Small intestine (tissue), 7 donors: ENCODE results near the gene GIGYF1. TPM values are rescaled to one million over a fixed set of nuclear protein-coding genes. Genes with fewer than 3 reads are reported as not detected.

Experiments
- DNase-seq, 2 donors: peaks; one replicate each; pipeline versions ENCODE4 v3.0.0 to v3.0.0-alpha.2; 2013
- FAIRE-seq: peaks from 2 replicates; lab custom pipeline; 2012; peaks lifted over from hg19 to GRCh38; lab: Jason Lieb, UNC
- H3K27ac ChIP-seq, 3 donors: one replicate each; pipeline ENCODE4 v1.5.1; 2013; ENCODE audit warnings: low read length in 2 of 3, mild to moderate bottlenecking in 2 of 3, control low read depth in 1 of 3, inconsistent platforms in 1 of 3, low read depth in 1 of 3, moderate library complexity in 1 of 3
- H3K27me3 ChIP-seq, 3 donors: one replicate each; pipeline ENCODE4 v1.6.1; 2013; ENCODE audit warnings: low read length in 3 of 3, inconsistent platforms in 1 of 3; ENCODE audit not compliant: control insufficient read depth in 3 of 3, insufficient read depth in 3 of 3
- H3K36me3 ChIP-seq, 3 donors: one replicate each; pipeline ENCODE4 v1.6.1; 2013; ENCODE audit warnings: low read length in 3 of 3, inconsistent platforms in 1 of 3, low read depth in 1 of 3, mild to moderate bottlenecking in 1 of 3, moderate library complexity in 1 of 3; ENCODE audit not compliant: control insufficient read depth in 3 of 3, insufficient read depth in 2 of 3
- H3K4me1 ChIP-seq, 3 donors: one replicate each; pipeline ENCODE4 v1.6.1; 2013; ENCODE audit warnings: low read length in 2 of 3, inconsistent platforms in 1 of 3, low read depth in 1 of 3, mild to moderate bottlenecking in 1 of 3, moderate library complexity in 1 of 3; ENCODE audit not compliant: control insufficient read depth in 3 of 3, insufficient read depth in 2 of 3
- H3K4me3 ChIP-seq, 3 donors: one replicate each; pipeline ENCODE4 v1.5.1; 2013; ENCODE audit warnings: low read length in 3 of 3, control low read depth in 1 of 3, inconsistent platforms in 1 of 3, low read depth in 1 of 3, mild to moderate bottlenecking in 1 of 3, moderate library complexity in 1 of 3
- H3K9me3 ChIP-seq, 2 donors: one replicate each; pipeline ENCODE4 v1.6.1; 2013; ENCODE audit warnings: low read depth in 1 of 2, low read length in 1 of 2; ENCODE audit not compliant: control insufficient read depth in 2 of 2, insufficient read depth in 1 of 2
- WGBS, 3 donors: extraction: QIAGEN DNeasy Blood & Tissue Kit; methylation state at CpG; one replicate each; pipeline ENCODE4 v1.1.7; 2013; 5-methylcytosine and 5-hydroxymethylcytosine counted together
- polyA plus RNA-seq, 4 donors: library from polyadenylated mRNA; stranded (reverse) in 3 of 4; unstranded in 1 of 4; fragments of 200-250 nt in 3 of 4; fragments of 120-200 nt in 1 of 4; gene quantifications; one replicate each; pipeline versions ENCODE4 v1.2.1 to v1.2.3, GENCODE V29; 2013
- donor health status: healthy with polysubstance abuse.
- donor health status: control.
- donor health status: control.
- donor health status: Bipolar disorder and iron deficiency.
- donor health status: healthy.

The GIGYF1 gene
- polyA plus RNA-seq, 4 donors, result 15.7 to 49.1 (median 17.9) TPM

GRCh38 chr7:100675581-100676350 lies 18.3 kb downstream of the GIGYF1 start:
- H3K4me3 ChIP-seq, result peak overlapping the region; percentile 98 to 100 (median 98)
- DNase-seq (peak; percentile 70 to 72), FAIRE-seq (no peak)
- 0 to 2% (median 1%) methylated on average over 42 to 59 of the region's 59 CpGs for WGBS, 3 donors
- H3K9me3 ChIP-seq, result no peaks in the 10 kb centered on the region
- peaks cover 0 to 40% (median 0%) of the 10 kb centered on the region in 3 donors for H3K4me1 ChIP-seq
- H3K27me3 ChIP-seq, result peaks cover 0 to 5% (median 0%) of the 10 kb centered on the region in 3 donors
- H3K36me3 ChIP-seq, result peaks cover 4 to 49% (median 10%) of the 10 kb centered on the region in 3 donors
- peak overlapping the region in 2 of 3 donors; percentile 91 to 99 for H3K27ac ChIP-seq

GRCh38 chr7:100675105-100675451 lies 19.0 kb downstream of the GIGYF1 start:
- Histone ChIP-seq H3K4me3 (peak overlapping the region; percentile 98 to 100 (median 98)), H3K36me3 (peaks cover 4 to 42% (median 10%) of the 10 kb centered on the region in 3 donors), H3K27ac (peak overlapping the region; percentile 81 to 99 (median 91)), H3K27me3 (peaks cover 0 to 9% (median 0%) of the 10 kb centered on the region in 3 donors), H3K4me1 (peaks cover 0 to 38% (median 0%) of the 10 kb centered on the region in 3 donors), H3K9me3 (no peaks in the 10 kb centered on the region)
- WGBS, 3 donors, result 0% methylated on average over 24 to 46 of the region's 46 CpGs
- FAIRE-seq (no peak), DNase-seq (no peak)

- Histone ChIP-seq H3K9me3 (no peaks in the 10 kb centered on the region), H3K27ac (peak overlapping the region; percentile 81 to 99 (median 91)), H3K4me1 (peaks cover 0 to 33% (median 0%) of the 10 kb centered on the region in 3 donors), H3K4me3 (peak overlapping the region; percentile 98 to 100 (median 98)), H3K36me3 (peaks cover 4 to 37% (median 8%) of the 10 kb centered on the region in 3 donors), H3K27me3 (peaks cover 0 to 9% (median 0%) of the 10 kb centered on the region in 3 donors)
- WGBS, 3 donors, result 0 to 1% (median 0%) methylated on average over 30 to 43 of the region's 43 CpGs
- DNase-seq, result peak; percentile 40 to 71
- no peak for FAIRE-seq
These were observed 19.5 kb downstream of the GIGYF1 start for GRCh38 chr7:100674411-100675104.

DNA sequence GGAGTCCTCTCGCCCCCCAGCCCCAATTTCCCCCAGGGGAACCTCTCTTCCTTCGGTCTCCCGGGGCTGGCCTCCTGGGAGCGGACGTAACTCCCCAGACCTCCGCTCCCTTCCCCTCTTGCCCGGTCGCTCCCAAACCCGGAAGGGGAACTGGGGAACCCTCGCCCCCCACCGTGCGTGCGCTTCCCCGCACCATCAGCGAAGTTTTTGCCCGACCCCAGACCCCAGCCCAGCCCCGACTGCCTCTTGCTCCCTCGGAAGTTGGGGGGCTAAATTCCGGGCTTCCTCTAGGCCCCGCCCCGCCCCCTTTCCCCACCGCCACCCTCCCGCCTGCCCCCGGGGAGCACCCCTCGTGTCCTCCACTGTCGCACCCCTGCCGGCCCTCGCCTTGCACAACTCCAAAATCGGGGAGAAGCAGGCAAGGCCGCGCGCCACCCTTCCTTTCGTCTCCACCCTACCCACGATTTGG lies 20.1 kb downstream of the GIGYF1 start:
- Histone ChIP-seq H3K4me1 (peaks cover 0 to 27% (median 0%) of the 10 kb centered on the region in 3 donors), H3K4me3 (peak overlapping the region; percentile 98 to 100 (median 98)), H3K36me3 (peaks cover 4 to 31% (median 7%) of the 10 kb centered on the region in 3 donors), H3K27ac (peak overlapping the region; percentile 91 to 99 (median 93)), H3K9me3 (no peaks in the 10 kb centered on the region), H3K27me3 (peaks cover 0 to 9% (median 0%) of the 10 kb centered on the region in 3 donors)
- 0 to 1% (median 1%) methylated on average over 20 to 34 of the region's 34 CpGs for WGBS, 3 donors
- FAIRE-seq, result no peak
- DNase-seq, result peak in 1 of 2 donors; percentile 43

DNA sequence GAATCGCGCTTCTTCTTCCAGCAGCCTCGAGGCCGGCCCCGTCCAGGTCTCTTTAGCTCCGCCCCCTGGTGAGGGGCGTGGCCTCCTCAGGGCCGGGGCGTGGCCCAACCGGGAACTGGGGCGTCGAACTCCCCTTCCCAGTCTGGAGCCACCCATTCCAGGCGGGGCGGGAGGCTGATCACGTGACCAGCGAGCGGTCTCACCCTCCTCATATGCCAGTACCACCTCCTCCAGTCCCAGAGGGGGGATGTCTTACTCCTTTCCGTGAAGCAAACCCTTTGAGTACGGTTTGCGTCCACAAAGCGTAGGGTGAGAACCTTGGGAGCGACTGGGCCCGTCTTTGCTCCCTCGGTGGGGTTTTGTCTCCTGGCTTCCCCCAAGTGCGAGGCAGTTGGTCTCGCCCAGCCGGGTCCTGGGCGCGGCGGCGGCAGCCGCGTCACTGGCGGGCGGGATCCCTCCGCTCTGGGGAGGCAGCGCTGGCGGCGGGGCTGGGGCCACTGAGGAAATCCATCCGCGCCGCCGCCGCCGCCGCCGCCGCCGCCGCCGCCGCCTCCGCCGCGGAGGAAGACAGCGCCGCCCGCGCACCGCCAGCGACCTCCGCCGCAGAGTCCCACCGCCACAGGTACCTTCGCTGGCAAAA lies 20.6 kb downstream of the GIGYF1 start, which contains the start of gene GNB2:
Gene GNB2 (plus strand): TSS at position 439 of the 640 bp plus-strand sequence. CDS start 2,526 bp downstream, outside the sequence.
- H3K36me3 ChIP-seq, result peaks cover 0 to 26% (median 4%) of the 10 kb centered on the region in 3 donors
- H3K4me1 ChIP-seq, result peaks cover 0 to 22% (median 0%) of the 10 kb centered on the region in 3 donors
- H3K9me3 ChIP-seq, result no peaks in the 10 kb centered on the region
- FAIRE-seq (no peak), DNase-seq (peak; percentile 99 to 100)
- peak within 1 kb of the TSS; percentile 98 to 100 (median 98) for H3K4me3 ChIP-seq
- 0 to 1% (median 0%) methylated on average over 28 to 65 of the region's 65 CpGs for WGBS, 3 donors
- peak within 1 kb of the TSS; percentile 91 to 99 (median 93) for H3K27ac ChIP-seq
- H3K27me3 ChIP-seq, result peaks cover 0 to 9% (median 0%) of the 10 kb centered on the region in 3 donors

DNA sequence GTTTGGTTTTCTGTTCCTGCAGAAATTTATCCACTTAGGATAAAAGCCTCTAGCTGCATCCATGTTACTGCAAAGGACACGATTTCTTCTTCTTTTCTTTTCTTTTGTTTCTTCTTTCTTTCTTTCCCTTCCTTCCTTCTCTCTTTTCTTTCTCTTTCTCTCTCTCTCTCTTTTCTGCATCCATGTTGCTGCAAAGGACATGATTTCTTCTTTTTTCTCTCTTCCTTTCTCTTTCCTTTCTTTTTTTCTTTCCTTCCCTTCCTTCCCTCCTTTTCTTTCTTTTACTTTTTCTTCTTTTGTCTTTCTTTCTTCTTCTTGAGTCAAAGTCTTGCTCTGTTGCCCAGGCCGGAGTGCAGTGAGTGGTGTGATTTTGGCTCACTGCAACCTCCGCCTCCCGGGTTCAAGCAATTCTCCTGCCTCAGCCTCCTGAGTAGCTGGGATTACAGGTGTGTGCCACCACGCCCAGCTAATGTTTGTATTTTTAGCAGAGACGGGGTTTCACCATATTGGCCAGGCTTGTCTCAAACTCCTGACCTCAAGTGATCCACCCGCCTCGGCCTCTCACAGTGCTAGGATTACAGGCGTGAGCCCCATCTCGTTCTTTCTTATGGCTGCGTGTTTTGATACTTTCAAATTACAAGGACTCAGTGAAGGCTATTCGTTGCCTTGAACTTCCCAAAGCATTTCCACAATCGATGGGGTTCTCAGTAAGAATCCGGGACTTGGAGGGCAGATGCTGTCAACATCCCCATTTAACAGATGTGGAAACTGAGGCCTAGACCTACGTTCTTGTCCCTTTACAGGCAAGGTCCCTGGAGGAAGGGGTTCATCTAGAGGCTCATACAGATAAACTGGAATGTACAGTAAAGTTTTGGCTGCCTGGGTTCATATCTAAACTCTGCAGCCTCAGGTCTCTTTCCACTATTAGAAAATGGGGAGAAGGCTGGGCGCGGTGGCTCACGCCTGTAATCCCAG lies 22.4 kb downstream of the GIGYF1 start:
- peaks cover 0 to 9% (median 0%) of the 10 kb centered on the region in 3 donors for H3K27me3 ChIP-seq
- WGBS, 3 donors, result 87 to 92% (median 90%) methylated on average over 18 of the region's 18 CpGs
- H3K36me3 ChIP-seq, result peaks cover 0 to 8% (median 0%) of the 10 kb centered on the region in 3 donors
- DNase-seq (no peak), FAIRE-seq (no peak)
- H3K27ac ChIP-seq, result no peak overlapping the region
- no peaks in the 10 kb centered on the region for H3K9me3 ChIP-seq
- H3K4me3 ChIP-seq, result no peak overlapping the region
- H3K4me1 ChIP-seq, result peaks cover 0 to 5% (median 0%) of the 10 kb centered on the region in 3 donors

DNA sequence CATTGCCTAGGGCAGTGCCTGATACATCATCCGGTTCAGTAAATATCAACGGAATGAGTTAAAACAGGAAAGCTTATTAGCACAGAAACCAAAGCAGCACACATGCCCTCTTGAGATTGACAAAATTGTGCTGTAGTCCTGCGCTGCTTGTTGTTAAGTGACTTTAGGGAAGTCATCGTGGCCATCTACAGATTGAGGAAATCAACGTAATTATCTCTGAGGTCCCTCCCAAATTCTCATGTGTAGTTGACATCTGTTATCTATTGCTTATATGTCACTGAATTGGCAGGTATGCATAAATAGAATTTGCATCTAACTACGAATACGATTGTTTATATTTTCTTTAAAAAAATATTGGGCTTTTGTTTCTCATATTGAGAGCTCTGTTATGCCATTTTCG lies 24.0 kb downstream of the GIGYF1 start:
- FAIRE-seq (no peak), DNase-seq (no peak)
- Histone ChIP-seq H3K4me1 (no peaks in the 10 kb centered on the region), H3K4me3 (no peak overlapping the region), H3K36me3 (peaks cover 0 to 3% (median 0%) of the 10 kb centered on the region in 3 donors), H3K27me3 (peaks cover 0 to 9% (median 0%) of the 10 kb centered on the region in 3 donors), H3K9me3 (no peaks in the 10 kb centered on the region), H3K27ac (no peak overlapping the region)
- 60 to 71% (median 69%) methylated on average over 8 of the region's 8 CpGs for WGBS, 3 donors
